BJ (cell line): ENCODE measurements around the gene TRAF7. TPM values are rescaled to one million over a fixed set of nuclear protein-coding genes. Genes with fewer than 3 reads are reported as not detected.
"Not testable (repeated sequence)": the region's sequence is repeated elsewhere in the genome, so short reads cannot be mapped to it uniquely, and the experiment has no call there.

Experiments used
- CTCF ChIA-PET: fragments of 350-600 bp; formaldehyde crosslinking; extraction: SDS; loops from one replicate; lab custom pipeline; 2021; ENCODE audit warnings: antibody characterized with exemption, inconsistent platforms; lab: Yijun Ruan, JAX
- POLR2A ChIA-PET: fragments of 300-600 bp; sonication (Branson Sonifier 250); formaldehyde crosslinking; extraction: SDS; loops from one replicate; lab custom pipeline; 2021; ENCODE audit warnings: antibody characterized with exemption; lab: Charles Lee
- DNase-seq: peaks from one replicate; pipeline ENCODE4 v3.0.0-alpha.2; 2011; ENCODE audit warnings: low read depth
- H3K27me3 ChIP-seq: 2 replicates; pipeline ENCODE4 v1.6.0; 2011; ENCODE audit warnings: low read length; ENCODE audit not compliant: control insufficient read depth, insufficient read depth
- H3K36me3 ChIP-seq: 2 replicates; pipeline ENCODE4 v1.5.1; 2011; ENCODE audit warnings: low read length; ENCODE audit not compliant: control insufficient read depth, insufficient read depth
- H3K4me3 ChIP-seq: 2 replicates; pipeline ENCODE4 v1.5.1; 2011; ENCODE audit warnings: low read depth, mild to moderate bottlenecking, control low read depth, low read length
- polyA plus RNA-seq: library from polyadenylated mRNA; depleted of rRNA; stranded (reverse); fragments of >200 nt; gene quantifications from 2 replicates; pipeline ENCODE4 v1.2.3, GENCODE V29; 2011
- TF ChIP-seq, protein P1 (sequence below): IDR thresholded peaks from 2 replicates; pipeline ENCODE4 v1.5.1; 2011; ENCODE audit warnings: low read depth, mild to moderate bottlenecking, control low read depth, inconsistent platforms, low read length, moderate library complexity; ENCODE audit not compliant: insufficient read depth

Gene TRAF7
- polyA plus RNA-seq, 1 experiment: 68.1 TPM

DNA sequence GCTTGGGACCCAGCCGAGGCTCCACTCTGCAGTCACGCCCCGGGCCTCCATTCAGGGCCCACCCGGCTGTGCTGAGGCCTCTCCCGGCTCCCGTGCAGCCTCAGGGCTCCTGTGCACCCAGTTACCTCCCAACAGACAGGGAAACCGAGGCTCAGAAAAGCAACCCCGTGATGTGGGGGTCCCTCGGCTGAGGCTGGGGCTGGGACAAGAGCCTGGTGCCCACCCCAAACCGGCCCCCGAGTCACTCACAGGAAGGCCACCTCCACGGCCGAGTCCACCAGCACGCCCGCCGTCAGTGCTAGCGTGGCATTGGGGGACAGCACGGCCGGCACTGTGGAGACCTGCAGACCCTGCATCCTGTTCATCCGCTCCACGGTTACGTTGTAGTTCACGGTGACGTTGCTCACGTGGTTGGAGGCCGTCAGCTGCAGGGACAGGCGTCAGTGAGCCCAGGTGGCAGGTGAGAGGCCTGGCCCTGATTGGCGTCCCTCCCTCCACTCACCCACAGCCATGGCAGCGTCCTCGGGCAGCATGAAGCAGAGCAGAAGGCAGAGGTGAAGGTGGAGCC is 43.0 kb upstream of the TRAF7 start:
- POLR2A ChIA-PET, H3K4me3 ChIP-seq, H3K27me3 ChIP-seq, CTCF ChIA-PET, DNase-seq: not testable (repeated sequence)
- peaks cover 22% of the 10 kb centered on the region for H3K36me3 ChIP-seq

DNA sequence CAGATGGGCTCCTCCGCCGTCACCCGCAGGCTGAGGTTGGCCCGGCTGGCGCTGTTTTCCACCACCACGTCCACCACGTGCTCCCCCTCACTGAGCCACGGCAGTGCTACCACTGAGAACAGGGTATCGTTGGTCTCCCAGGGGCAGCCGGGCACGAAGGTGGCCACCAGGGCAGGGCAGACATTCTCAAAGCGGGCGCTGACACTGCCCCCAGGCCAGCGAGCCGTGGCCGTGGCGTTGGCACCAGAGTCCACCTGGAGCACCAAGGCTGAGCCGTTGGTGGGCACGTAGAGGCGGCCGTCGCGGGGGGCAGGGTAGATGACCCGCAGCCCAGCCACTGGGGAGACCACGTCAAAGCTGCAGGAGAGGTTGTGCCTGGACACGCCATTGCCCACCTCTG is 41.4 kb upstream of the TRAF7 start:
- H3K36me3 ChIP-seq: peaks cover 16% of the 10 kb centered on the region
- H3K4me3 ChIP-seq, DNase-seq, H3K27me3 ChIP-seq, POLR2A ChIA-PET, CTCF ChIA-PET: not testable (repeated sequence)

DNA sequence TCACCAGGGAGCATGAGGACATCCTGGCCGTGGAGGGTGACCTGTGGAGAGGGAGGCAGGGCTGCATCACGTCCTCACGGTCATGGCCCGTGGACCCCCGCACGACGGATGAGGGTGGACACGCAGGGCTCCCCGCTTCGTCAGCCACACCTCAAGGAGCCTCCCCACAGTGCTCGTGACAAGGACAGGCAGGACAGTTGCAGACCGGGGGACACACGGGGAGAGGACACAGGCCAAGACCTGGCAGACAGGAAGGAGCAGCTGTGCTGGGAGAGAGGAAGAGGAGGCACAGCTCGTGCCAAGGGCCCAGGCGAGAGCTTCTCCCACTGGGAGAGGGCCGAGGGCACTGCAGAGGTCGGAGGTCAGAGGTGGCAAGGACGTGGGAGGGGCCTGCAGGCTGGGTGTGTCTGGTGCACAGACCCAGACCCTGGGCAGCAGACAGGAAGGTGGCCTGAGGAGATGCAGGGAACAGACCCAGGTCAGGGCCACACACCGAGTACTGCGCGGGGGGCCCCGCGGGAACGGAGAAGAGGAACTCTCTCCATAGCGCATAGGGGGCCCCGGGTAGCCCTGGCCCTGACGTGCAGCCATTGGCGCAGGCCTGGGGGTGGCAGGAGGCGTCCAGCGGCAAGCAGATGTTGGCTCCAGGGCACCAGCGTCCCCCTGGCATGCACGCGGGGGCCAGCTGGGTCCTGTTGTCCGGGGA is 40.5 kb upstream of the TRAF7 start:
- DNase-seq, CTCF ChIA-PET, H3K4me3 ChIP-seq, POLR2A ChIA-PET, H3K27me3 ChIP-seq: not testable (repeated sequence)
- H3K36me3 ChIP-seq: peaks cover 15% of the 10 kb centered on the region

DNA sequence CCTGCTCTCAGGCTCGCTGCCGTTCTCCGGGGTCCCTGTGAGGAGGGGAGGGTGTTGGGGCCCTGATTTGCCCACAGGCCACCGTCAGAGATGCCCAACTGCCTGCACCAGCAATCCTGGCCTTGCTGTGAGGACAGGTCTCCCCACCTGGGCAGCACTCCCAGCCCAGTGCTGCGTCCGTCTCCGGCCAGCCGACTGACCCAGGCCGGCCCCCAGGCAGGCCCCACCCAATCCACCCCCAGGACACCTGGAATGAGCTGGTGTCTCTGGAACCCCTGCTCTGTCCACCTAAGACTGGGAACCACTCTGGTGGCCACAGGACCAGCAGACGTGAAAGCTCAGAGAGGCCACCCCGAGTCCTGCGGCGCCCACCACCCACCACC is 40.0 kb upstream of the TRAF7 start:
- Histone ChIP-seq H3K27me3 (no peaks in the 10 kb centered on the region), H3K36me3 (peaks cover 15% of the 10 kb centered on the region), H3K4me3 (no peak overlapping the region)
- CTCF ChIA-PET: no interaction called here
- POLR2A ChIA-PET: no interaction called here
- TF ChIP-seq, protein P1, sequence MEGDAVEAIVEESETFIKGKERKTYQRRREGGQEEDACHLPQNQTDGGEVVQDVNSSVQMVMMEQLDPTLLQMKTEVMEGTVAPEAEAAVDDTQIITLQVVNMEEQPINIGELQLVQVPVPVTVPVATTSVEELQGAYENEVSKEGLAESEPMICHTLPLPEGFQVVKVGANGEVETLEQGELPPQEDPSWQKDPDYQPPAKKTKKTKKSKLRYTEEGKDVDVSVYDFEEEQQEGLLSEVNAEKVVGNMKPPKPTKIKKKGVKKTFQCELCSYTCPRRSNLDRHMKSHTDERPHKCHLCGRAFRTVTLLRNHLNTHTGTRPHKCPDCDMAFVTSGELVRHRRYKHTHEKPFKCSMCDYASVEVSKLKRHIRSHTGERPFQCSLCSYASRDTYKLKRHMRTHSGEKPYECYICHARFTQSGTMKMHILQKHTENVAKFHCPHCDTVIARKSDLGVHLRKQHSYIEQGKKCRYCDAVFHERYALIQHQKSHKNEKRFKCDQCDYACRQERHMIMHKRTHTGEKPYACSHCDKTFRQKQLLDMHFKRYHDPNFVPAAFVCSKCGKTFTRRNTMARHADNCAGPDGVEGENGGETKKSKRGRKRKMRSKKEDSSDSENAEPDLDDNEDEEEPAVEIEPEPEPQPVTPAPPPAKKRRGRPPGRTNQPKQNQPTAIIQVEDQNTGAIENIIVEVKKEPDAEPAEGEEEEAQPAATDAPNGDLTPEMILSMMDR: no peak
- no peak for DNase-seq

DNA sequence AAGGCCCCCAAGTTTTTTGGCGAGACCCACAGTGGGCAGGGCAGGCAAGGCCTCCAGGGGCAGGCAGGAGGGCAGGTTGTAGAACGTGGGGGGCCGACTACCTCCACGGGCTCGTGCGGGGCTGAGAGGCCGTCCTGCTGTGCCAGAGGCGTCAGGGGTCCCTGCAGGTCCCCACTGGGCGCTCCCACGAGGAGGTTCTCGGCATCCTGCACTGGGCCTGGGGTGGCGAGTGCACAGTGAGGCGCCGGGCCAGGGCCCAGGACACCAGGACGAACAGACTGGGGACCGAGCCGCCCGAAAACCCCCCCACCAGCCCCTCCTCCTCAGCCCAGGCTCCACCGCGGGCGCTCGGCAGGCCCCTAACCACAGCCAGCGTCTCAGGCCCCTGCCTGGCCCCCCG is 39.2 kb upstream of the TRAF7 start:
- CTCF ChIA-PET, H3K27me3 ChIP-seq, DNase-seq, H3K4me3 ChIP-seq, POLR2A ChIA-PET: not testable (repeated sequence)
- H3K36me3 ChIP-seq: peaks cover 11% of the 10 kb centered on the region

DNA sequence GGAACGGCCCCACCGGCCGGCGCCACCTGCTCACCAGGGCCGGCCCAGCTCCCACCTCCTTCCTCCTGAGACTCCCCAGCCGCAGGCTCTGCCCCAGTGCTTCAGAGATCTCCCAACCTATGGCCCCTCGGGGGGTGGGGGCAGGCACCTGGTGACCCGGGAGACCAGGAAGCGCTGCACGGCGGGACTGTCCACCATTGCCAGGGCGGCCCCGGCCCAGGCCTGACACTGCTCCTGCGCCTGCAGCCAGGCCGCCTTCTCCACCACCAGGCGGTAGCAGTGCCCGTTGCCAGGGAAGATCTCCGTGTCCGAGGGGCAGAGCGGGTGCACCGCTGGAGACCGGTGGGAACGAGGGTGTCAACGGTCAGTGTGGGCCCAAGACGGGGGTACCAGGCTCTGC is 38.2 kb upstream of the TRAF7 start:
- H3K36me3 ChIP-seq, CTCF ChIA-PET, H3K27me3 ChIP-seq, POLR2A ChIA-PET, DNase-seq, H3K4me3 ChIP-seq: not testable (repeated sequence)

DNA sequence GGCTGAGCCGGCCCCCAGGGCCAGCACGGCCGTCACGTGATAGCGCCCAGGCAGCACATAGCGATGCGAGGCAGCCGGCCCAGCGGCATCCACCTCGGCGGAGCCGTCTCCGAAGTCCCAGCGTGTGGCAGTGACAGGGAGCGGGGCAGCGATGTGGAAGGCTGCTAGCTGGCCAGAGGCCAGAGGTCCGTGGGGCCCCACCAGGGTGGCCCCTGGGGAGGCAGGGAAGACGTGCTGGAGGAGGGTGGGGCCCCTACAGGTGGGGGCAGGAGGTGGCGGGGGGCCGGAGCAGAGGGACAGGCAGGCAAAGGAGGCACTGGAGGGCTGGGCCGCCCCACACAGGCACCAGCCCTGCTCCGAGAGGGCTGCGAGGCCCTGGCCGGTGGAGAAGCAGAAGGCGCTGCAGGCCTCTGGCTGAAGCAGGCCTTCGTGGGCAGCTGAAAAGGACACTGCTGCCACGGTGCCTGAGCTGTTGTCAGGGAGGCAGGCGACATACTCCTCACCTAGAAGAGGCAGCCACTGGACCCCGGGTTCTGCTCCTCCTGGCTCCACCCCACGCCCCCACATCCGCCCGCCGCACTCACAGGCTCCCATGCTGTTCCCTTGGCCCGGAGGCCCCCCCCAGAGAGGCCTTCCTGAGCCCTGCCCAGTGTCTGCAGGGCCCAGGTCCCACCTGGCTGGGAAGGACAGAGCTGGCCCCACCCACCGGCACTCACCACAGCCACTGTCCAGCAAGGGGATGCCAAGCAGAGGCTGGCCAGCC is 37.4 kb upstream of the TRAF7 start:
- DNase-seq: not testable (repeated sequence)

DNA sequence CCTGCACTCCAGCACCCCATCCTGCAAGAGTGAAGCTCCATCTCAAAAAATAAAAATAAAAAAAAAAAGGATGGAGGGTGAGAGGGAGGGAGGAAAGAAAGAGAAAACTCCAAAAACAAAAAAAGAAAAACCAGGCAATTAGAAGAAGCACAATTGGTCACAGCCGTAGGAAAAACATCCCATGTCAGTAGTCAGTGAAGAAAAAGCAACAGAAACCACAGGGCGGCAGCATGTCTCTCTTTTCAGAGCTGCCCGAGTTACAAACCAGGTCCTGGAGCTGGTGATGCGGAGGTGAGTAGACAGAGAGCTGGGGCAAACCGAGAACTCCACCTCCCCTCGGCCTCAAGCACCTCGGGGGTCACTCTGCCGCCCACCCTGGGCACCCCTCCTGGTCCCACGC is 34.3 kb upstream of the TRAF7 start:
- H3K4me3 ChIP-seq, POLR2A ChIA-PET, H3K27me3 ChIP-seq, DNase-seq, H3K36me3 ChIP-seq: not testable (repeated sequence)
- CTCF ChIA-PET: interaction anchor here (0.7 to 2.7 kb wide), 7 partner anchors 19 to 130 kb away, joined by 3 to 14 read pairs (median 4); partner anchors contain the start of genes ECI1 and RAB26
- TF ChIP-seq, protein P1: peak; percentile 47

More for the DNA sequence above, 37.4 kb upstream of the TRAF7 start:
- H3K4me3 ChIP-seq, H3K36me3 ChIP-seq, CTCF ChIA-PET, H3K27me3 ChIP-seq, POLR2A ChIA-PET: not testable (repeated sequence)
